H9 (cell line): ENCODE data around the gene HCRT. TPM values are rescaled to one million over a fixed set of nuclear protein-coding genes. Genes with fewer than 3 reads are reported as not detected.

Experiments
- DNase-seq: peaks from one replicate; pipeline ENCODE4 v3.0.0-alpha.2; 2017
- H2AFZ ChIP-seq: one replicate; pipeline ENCODE4 v1.6.1; 2013; ENCODE audit warnings: mild to moderate bottlenecking, low read length, control low read depth, moderate library complexity
- H2AK5ac ChIP-seq: 2 replicates; pipeline ENCODE4 v1.6.1; 2013; ENCODE audit warnings: low read length, control low read depth, mixed read lengths; ENCODE audit not compliant: insufficient read length
- H2BK120ac ChIP-seq: one replicate; pipeline ENCODE4 v1.6.1; 2013; ENCODE audit warnings: low read depth, mild to moderate bottlenecking, low read length, control low read depth, inconsistent platforms; ENCODE audit not compliant: poor library complexity, severe bottlenecking
- H2BK12ac ChIP-seq: 2 replicates; pipeline ENCODE4 v1.6.1; 2013; ENCODE audit warnings: low read length, control low read depth, mixed read lengths, low read depth; ENCODE audit not compliant: insufficient read length
- H2BK15ac ChIP-seq: 2 replicates; pipeline ENCODE4 v1.6.1; 2013; ENCODE audit warnings: low read depth, low read length, control low read depth
- H2BK20ac ChIP-seq: one replicate; pipeline ENCODE4 v1.6.1; 2013; ENCODE audit warnings: low read depth, mild to moderate bottlenecking, low read length, control low read depth, inconsistent platforms; ENCODE audit not compliant: poor library complexity, severe bottlenecking
- H2BK5ac ChIP-seq: 2 replicates; pipeline ENCODE4 v1.6.1; 2013; ENCODE audit warnings: low read length, control low read depth, mixed read lengths; ENCODE audit not compliant: insufficient read length
- H3K14ac ChIP-seq: 2 replicates; pipeline ENCODE4 v1.6.1; 2013; ENCODE audit warnings: low read length, control low read depth; ENCODE audit not compliant: insufficient read depth
- H3K18ac ChIP-seq: 2 replicates; pipeline ENCODE4 v1.6.1; 2013; ENCODE audit warnings: low read depth, mild to moderate bottlenecking, mixed read lengths, low read length, control low read depth; ENCODE audit not compliant: insufficient read length
- H3K23ac ChIP-seq: 2 replicates; pipeline ENCODE4 v1.6.1; 2013; ENCODE audit warnings: low read length, control low read depth, mixed read lengths, low read depth; ENCODE audit not compliant: insufficient read length
- H3K23me2 ChIP-seq: 2 replicates; pipeline ENCODE4 v1.6.1; 2013; ENCODE audit warnings: low read depth, mild to moderate bottlenecking, mixed read lengths, low read length, control low read depth; ENCODE audit not compliant: insufficient read length, poor library complexity, severe bottlenecking
- H3K27ac ChIP-seq: 2 replicates; pipeline ENCODE4 v1.5.1; 2013; ENCODE audit warnings: low read length, control low read depth, mixed read lengths, low read depth; ENCODE audit not compliant: insufficient read length
- H3K27me3 ChIP-seq: 2 replicates; pipeline ENCODE4 v1.6.1; 2013; ENCODE audit warnings: low read length, control low read depth, inconsistent platforms; ENCODE audit not compliant: insufficient read depth
- H3K4ac ChIP-seq: 2 replicates; pipeline ENCODE4 v1.6.1; 2013; ENCODE audit warnings: low read depth, mild to moderate bottlenecking, control low read depth, inconsistent platforms, low read length, moderate library complexity
- H3K4me1 ChIP-seq: 2 replicates; pipeline ENCODE4 v1.6.1; 2013; ENCODE audit warnings: low read length, control low read depth, inconsistent platforms; ENCODE audit not compliant: insufficient read depth
- H3K4me2 ChIP-seq: 2 replicates; pipeline ENCODE4 v1.6.1; 2013; ENCODE audit warnings: low read length, control low read depth, mixed read lengths; ENCODE audit not compliant: insufficient read length, insufficient read depth
- H3K56ac ChIP-seq: 2 replicates; pipeline ENCODE4 v1.6.1; 2013; ENCODE audit warnings: low read depth, mild to moderate bottlenecking, mixed read lengths, low read length, control low read depth; ENCODE audit not compliant: insufficient read length
- H3K79me1 ChIP-seq: 2 replicates; pipeline ENCODE4 v1.6.1; 2013; ENCODE audit warnings: low read depth, mild to moderate bottlenecking, moderate library complexity, low read length, control low read depth, inconsistent platforms; ENCODE audit not compliant: insufficient read depth, poor library complexity, severe bottlenecking
- H3K79me2 ChIP-seq: 2 replicates; pipeline ENCODE4 v1.6.1; 2013; ENCODE audit warnings: low read length, control low read depth, inconsistent platforms; ENCODE audit not compliant: insufficient read depth
- H3K9ac ChIP-seq: 2 replicates; pipeline ENCODE4 v1.6.1; 2013; ENCODE audit warnings: low read length, control low read depth, mixed read lengths; ENCODE audit not compliant: insufficient read length; ENCODE audit errors: extremely low read depth
- H3K9me3 ChIP-seq: one replicate; pipeline ENCODE4 v1.6.1; 2013; ENCODE audit warnings: low read depth, low read length, inconsistent platforms; ENCODE audit not compliant: control insufficient read depth
- H3T11ph ChIP-seq: one replicate; pipeline ENCODE4 v1.6.1; 2013; ENCODE audit warnings: mild to moderate bottlenecking, low read length, control low read depth, inconsistent platforms
- H4K20me1 ChIP-seq: one replicate; pipeline ENCODE4 v1.6.1; 2013; ENCODE audit not compliant: control insufficient read depth, insufficient read length, insufficient read depth
- H4K5ac ChIP-seq: 2 replicates; pipeline ENCODE4 v1.6.1; 2013; ENCODE audit warnings: low read depth, mild to moderate bottlenecking, mixed read lengths, low read length, control low read depth; ENCODE audit not compliant: insufficient read length
- H4K8ac ChIP-seq: replicated peaks from 2 replicates; pipeline ENCODE4 v1.6.1; 2013; ENCODE audit warnings: low read length, control low read depth, mixed read lengths, low read depth; ENCODE audit not compliant: insufficient read length
- H4K91ac ChIP-seq: 2 replicates; pipeline ENCODE4 v1.6.1; 2013; ENCODE audit warnings: low read depth, mild to moderate bottlenecking, moderate library complexity, mixed read lengths, low read length, control low read depth; ENCODE audit not compliant: insufficient read length
- H3K27ac Mint-ChIP-seq, 3 experiments: 2 replicates in 2 of 3; 3 replicates in 1 of 3; pipeline ENCODE4 v1.8.0; 2020 to 2021; ENCODE audit warnings: mixed read lengths in 3 of 3, mild to moderate bottlenecking in 1 of 3, moderate library complexity in 1 of 3
- H3K27me3 Mint-ChIP-seq: 2 replicates; pipeline ENCODE4 v1.8.0; 2021; ENCODE audit warnings: low read depth, mild to moderate bottlenecking, moderate library complexity, mixed read lengths
- H3K36me3 Mint-ChIP-seq, 3 experiments: 2 replicates in 2 of 3; 3 replicates in 1 of 3; pipeline ENCODE4 v1.8.0; 2020 to 2021; ENCODE audit warnings: low read depth in 3 of 3, mixed read lengths in 3 of 3; ENCODE audit not compliant: insufficient read depth in 1 of 3
- H3K4me1 Mint-ChIP-seq, 2 experiments: 2 replicates each; pipeline ENCODE4 v1.8.0; 2020; ENCODE audit warnings: mixed read lengths in 2 of 2
- H3K4me3 Mint-ChIP-seq, 2 experiments: 2 replicates in 1 of 2; 3 replicates in 1 of 2; pipeline ENCODE4 v1.8.0; 2020 to 2021; ENCODE audit warnings: mild to moderate bottlenecking in 2 of 2, mixed read lengths in 2 of 2, moderate library complexity in 1 of 2
- H3K9me3 Mint-ChIP-seq, 2 experiments: 2 replicates in 1 of 2; 3 replicates in 1 of 2; pipeline ENCODE4 v1.8.0; 2020; ENCODE audit warnings: mild to moderate bottlenecking in 2 of 2, mixed read lengths in 2 of 2, moderate library complexity in 1 of 2
- WGBS: extraction: QIAGEN DNeasy Blood & Tissue Kit; methylation state at CpG from one replicate; pipeline ENCODE4 v1.1.7; 2013; ENCODE audit warnings: missing lambda C conversion rate, low lambda C conversion rate, mixed read lengths; ENCODE audit not compliant: insufficient read length; ENCODE audit errors: extremely low coverage; 5-methylcytosine and 5-hydroxymethylcytosine counted together
- total RNA-seq: library from RNA; stranded (reverse); gene quantifications from 2 replicates; pipeline ENCODE4 v1.2.1, GENCODE V29; 2021
- TF ChIP-seq, protein P1 (sequence below): fragments of 200-600 bp; sonication (generic); conservative IDR thresholded peaks from 3 replicates; pipeline ENCODE4 v1.8.0; 2021; ENCODE audit warnings: antibody characterized with exemption, mild to moderate bottlenecking

HCRT gene
- total RNA-seq, 1 experiment from 2014 or later, result not detected

DNA sequence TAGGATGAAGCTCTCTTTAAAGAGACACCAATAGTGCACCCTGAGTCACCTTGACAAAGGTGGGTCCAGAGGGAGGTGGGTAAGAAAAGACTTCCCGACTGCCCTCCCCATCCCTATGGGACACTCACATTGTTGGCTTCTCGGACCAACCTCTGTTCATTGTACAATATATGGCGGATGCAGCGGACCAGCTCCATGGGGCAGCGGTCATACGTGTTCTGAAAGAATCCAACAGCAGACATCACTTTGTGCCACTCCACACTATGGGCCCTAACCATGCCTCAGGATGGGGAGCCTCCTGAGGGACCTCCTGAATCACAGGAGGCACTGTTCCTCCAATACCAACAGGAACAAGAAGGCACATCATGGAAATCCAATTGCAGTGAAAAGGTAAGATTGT lies 39.4 kb upstream of the HCRT start:
- Mint-ChIP-seq H3K27me3 (no peaks in the 10 kb centered on the region), H3K4me1 (no peaks in the 10 kb centered on the region), H3K27ac (no peak overlapping the region), H3K36me3 (peaks cover 19 to 28% (median 27%) of the 10 kb centered on the region in 3 experiments; a peak in 6 of 7 replicates), H3K4me3 (no peak overlapping the region), H3K9me3 (no peaks in the 10 kb centered on the region)
- Histone ChIP-seq H3T11ph (no peak overlapping the region), H2AK5ac (no peak overlapping the region), H3K23me2 (no peaks in the 10 kb centered on the region), H3K14ac (no peak overlapping the region), H3K27ac (no peak overlapping the region), H3K79me1 (no peaks in the 10 kb centered on the region), H2BK12ac (no peak overlapping the region), H2BK20ac (no peak overlapping the region), H4K5ac (no peak overlapping the region), H4K8ac (no peak overlapping the region), H4K91ac (no peak overlapping the region), H3K79me2 (no peaks in the 10 kb centered on the region), H3K4me1 (no peaks in the 10 kb centered on the region), H2BK120ac (no peak overlapping the region), H2AFZ (no peak overlapping the region), H3K9me3 (no peaks in the 10 kb centered on the region), H2BK15ac (no peak overlapping the region), H2BK5ac (no peak overlapping the region), H3K4me2 (no peak overlapping the region), H3K27me3 (no peaks in the 10 kb centered on the region), H3K18ac (no peak overlapping the region), H3K4ac (no peak overlapping the region), H3K56ac (no peak overlapping the region), H3K23ac (no peak overlapping the region), H4K20me1 (peaks cover 4% of the 10 kb centered on the region), H3K9ac (no peak overlapping the region)
- TF ChIP-seq, protein P1, sequence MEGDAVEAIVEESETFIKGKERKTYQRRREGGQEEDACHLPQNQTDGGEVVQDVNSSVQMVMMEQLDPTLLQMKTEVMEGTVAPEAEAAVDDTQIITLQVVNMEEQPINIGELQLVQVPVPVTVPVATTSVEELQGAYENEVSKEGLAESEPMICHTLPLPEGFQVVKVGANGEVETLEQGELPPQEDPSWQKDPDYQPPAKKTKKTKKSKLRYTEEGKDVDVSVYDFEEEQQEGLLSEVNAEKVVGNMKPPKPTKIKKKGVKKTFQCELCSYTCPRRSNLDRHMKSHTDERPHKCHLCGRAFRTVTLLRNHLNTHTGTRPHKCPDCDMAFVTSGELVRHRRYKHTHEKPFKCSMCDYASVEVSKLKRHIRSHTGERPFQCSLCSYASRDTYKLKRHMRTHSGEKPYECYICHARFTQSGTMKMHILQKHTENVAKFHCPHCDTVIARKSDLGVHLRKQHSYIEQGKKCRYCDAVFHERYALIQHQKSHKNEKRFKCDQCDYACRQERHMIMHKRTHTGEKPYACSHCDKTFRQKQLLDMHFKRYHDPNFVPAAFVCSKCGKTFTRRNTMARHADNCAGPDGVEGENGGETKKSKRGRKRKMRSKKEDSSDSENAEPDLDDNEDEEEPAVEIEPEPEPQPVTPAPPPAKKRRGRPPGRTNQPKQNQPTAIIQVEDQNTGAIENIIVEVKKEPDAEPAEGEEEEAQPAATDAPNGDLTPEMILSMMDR, result no peak
- DNase-seq, result no peak
- WGBS, result no CpG with 5 or more reads among the region's 6 CpGs
